Measurements from ENCODE around the gene CDK14. TPM values are rescaled to one million over a fixed set of nuclear protein-coding genes. Genes with fewer than 3 reads are reported as not detected.
A peak's percentile ranks its signal among the peaks of the same experiment; 100 is the strongest.

CDK14 gene
- polyA plus RNA-seq, 1 donor from 2014 or later: 25.1 TPM

DNA sequence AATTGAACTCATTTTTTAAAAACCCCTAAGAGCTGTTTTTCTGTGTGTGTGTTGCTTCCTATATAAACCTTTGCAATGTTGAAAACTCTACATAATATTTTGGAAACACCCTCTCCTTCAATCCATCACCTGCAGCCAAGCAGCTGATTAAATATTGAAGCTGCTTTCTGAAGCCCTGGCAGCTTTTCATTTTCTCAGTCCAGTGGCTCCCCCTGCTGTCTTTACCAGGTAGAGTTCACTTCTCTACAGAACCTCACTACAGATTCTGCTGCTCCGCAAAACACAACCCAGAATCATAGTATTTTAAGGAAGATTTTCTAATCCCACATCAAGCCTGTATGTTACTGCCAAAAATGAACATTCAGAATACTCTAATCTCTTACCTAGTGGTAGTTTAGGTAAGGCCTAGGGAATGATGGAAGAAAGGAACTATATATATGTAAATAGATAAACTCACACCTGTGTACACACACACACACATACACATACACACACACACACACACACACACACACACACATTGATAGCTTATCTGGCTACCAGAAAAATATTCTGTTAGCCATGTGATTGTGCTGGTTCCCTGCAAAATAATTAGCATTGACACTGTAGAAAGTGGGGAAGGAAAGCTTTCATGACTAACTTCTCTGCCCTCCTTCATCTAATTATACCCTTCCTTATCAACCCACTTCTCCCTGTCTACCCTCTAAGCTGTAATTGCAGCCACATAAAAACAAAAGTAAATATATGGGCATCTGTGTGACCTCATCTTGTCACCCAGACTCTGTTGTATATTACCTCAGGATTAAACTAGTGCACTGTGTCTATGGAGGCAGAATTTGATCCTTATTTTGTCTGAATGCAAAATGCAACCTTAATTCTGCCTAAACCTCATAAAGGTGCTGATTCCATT lies 438.6 kb downstream of the CDK14 start:
- no peaks in the 10 kb centered on the region for H3K36me3 ChIP-seq (ENCODE audit: insufficient read depth, low read length)
- TF ChIP-seq SMC3 (conservative IDR thresholded peaks at IDR 0.05; ENCODE audit: poor library complexity) (peak; percentile 93), EZH2 (IDR thresholded peaks at IDR 0.05; ENCODE audit: borderline replicate concordance, insufficient read depth, low read length, poor library complexity, severe bottlenecking) (no peak), CTCF (IDR thresholded peaks at IDR 0.05; ENCODE audit: poor library complexity, severe bottlenecking) (peak; percentile 90), RAD21 (conservative IDR thresholded peaks at IDR 0.05) (peak; percentile 93)

DNA sequence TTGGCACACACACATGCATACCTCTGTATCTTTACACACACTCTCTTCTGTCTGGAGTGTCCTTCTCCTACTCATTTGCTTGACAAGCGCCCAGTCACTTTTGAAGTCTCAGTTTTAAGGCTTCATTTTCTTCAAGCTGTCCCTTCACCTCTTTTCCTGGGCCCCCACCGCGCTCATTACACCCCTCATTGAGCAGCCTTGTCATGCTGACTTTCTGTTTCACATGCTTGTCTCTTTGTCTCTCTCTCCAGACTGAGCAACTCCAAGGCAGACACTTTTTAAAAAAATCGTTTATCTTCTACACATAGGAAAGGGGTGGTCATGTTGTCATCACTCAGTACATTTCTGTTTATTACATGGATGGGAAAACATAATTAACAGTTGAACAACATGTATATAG lies 442.9 kb downstream of the CDK14 start:
- Histone ChIP-seq H3K9ac (ENCODE audit: low read length) (no peak overlapping the region), H3K79me2 (replicated peaks; ENCODE audit: insufficient read depth, low read length) (no peaks in the 10 kb centered on the region), H3K36me3 (ENCODE audit: insufficient read depth, low read length) (no peaks in the 10 kb centered on the region), H3K27me3 (ENCODE audit: insufficient read depth, low read depth, low read length) (no peaks in the 10 kb centered on the region), H3K27ac (ENCODE audit: low read length) (no peak overlapping the region), H3K4me2 (ENCODE audit: low read length) (no peak overlapping the region), H3F3A (ENCODE audit: insufficient read depth, low read length, poor library complexity, severe bottlenecking) (no peaks in the 10 kb centered on the region), H2AFZ (ENCODE audit: low read depth, low read length) (no peak overlapping the region), H3K9me3 (ENCODE audit: low read length) (no peaks in the 10 kb centered on the region), H4K20me1 (ENCODE audit: insufficient read depth) (no peaks in the 10 kb centered on the region), H3K4me3 (ENCODE audit: low read length) (no peak overlapping the region), H3K9me2 (ENCODE audit: insufficient read depth, low read length) (no peaks in the 10 kb centered on the region)
- TF ChIP-seq POLR2AphosphoS5 (IDR thresholded peaks at IDR 0.05) (no peak), RAD21 (conservative IDR thresholded peaks at IDR 0.05) (no peak), REST (IDR thresholded peaks at IDR 0.05; ENCODE audit: borderline replicate concordance) (no peak), EZH2 (IDR thresholded peaks at IDR 0.05; ENCODE audit: borderline replicate concordance, insufficient read depth, low read length, poor library complexity, severe bottlenecking) (no peak), EP300 (conservative IDR thresholded peaks at IDR 0.05; ENCODE audit: poor library complexity, severe bottlenecking) (no peak), TAF1 (IDR thresholded peaks at IDR 0.05; ENCODE audit: low read depth) (no peak), SMC3 (conservative IDR thresholded peaks at IDR 0.05; ENCODE audit: poor library complexity) (no peak), MXI1 (conservative IDR thresholded peaks at IDR 0.05; ENCODE audit: poor library complexity, severe bottlenecking) (no peak), CTCF (IDR thresholded peaks at IDR 0.05; ENCODE audit: poor library complexity, severe bottlenecking) (no peak)

More for the DNA sequence above, 438.6 kb downstream of the CDK14 start:
- no peaks in the 10 kb centered on the region for H3K27me3 ChIP-seq (ENCODE audit: insufficient read depth, low read depth, low read length)
- no peak overlapping the region for H3K4me2 ChIP-seq (ENCODE audit: low read length)
- H3K9me3 ChIP-seq (ENCODE audit: low read length): no peaks in the 10 kb centered on the region
- no peaks in the 10 kb centered on the region for H3F3A ChIP-seq (ENCODE audit: insufficient read depth, low read length, poor library complexity, severe bottlenecking)
- H4K20me1 ChIP-seq (ENCODE audit: insufficient read depth): no peaks in the 10 kb centered on the region
- H3K79me2 ChIP-seq (replicated peaks; ENCODE audit: insufficient read depth, low read length): no peaks in the 10 kb centered on the region
- H3K27ac ChIP-seq (ENCODE audit: low read length): no peak overlapping the region
- H2AFZ ChIP-seq (ENCODE audit: low read depth, low read length): no peak overlapping the region
- H3K9me2 ChIP-seq (ENCODE audit: insufficient read depth, low read length): no peaks in the 10 kb centered on the region
- H3K4me3 ChIP-seq (ENCODE audit: low read length): no peak overlapping the region
- H3K9ac ChIP-seq (ENCODE audit: low read length): no peak overlapping the region
